ENCODE results near the gene SLITRK4.

DNA sequence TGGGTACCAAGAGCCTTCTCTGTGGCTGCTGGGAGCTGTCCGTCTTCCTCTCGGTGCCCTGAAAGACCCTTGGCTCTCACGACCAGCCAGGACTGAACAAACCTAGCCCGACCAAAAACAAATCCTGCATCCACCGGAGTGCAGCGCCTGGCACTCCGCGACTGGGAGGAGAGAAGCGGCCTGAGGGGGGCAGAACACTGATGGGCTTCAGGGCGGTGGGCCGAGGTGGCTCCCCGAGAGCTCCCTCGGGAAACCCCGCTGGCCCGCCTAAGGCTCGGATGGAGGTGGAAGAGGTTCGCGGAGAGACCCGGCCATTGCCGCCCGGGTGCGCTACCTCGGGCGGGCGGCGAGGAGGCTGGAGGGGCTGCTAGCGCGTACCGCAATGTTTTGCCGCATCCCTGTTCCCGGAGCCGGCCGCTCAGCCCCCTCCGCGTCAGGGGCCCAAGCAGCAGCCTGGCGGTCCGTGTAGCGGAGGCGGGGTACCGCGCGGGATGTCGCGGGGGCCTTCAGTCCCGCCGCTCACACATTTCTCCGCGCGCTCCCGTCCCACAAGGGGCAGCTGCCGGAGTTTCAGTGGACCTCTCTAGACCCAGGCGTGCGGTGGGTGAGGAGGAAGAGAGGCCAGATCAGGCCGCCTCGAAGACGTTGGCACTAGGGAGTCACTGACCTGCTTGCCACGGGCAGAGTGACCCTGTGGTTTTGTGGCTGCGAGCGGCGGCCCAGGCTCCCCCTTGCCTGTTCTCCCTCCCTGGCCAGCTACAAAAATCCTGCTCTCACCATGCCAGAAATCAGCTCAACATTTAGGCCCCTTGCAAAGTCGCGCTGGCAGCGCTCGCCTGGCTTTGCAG, 2.2 kb downstream of the SLITRK4 start:
- TF ChIP-seq TAF1 (IDR thresholded peaks at IDR 0.05; ENCODE audit: borderline replicate concordance, low read depth, low read length) (no peak), POLR2AphosphoS5 (IDR thresholded peaks at IDR 0.05; ENCODE audit: low read depth, low read length) (no peak)

Data from GM12892 (cell line).